Suppressor macrophage treated with lipopolysaccharide for 1 hour (primary cell): ENCODE measurements around the gene ADAMTS12.

Source experiments
- DNase-seq, 3 donors: peaks; one replicate each; pipeline ENCODE4 v3.0.0-alpha.2; 2020 to 2022

The ADAMTS12 gene

GRCh38 chr5:33509036-33509435 is 382.8 kb downstream of the ADAMTS12 start:
- no peak for DNase-seq

- no peak for DNase-seq
Observed at GRCh38 chr5:33507426-33507825, 384.4 kb downstream of the ADAMTS12 start.

GRCh38 chr5:33504570-33504969 is 387.2 kb downstream of the ADAMTS12 start:
- DNase-seq = no peak

GRCh38 chr5:33501899-33502298 is 389.9 kb downstream of the ADAMTS12 start:
- no peak for DNase-seq

- no peak for DNase-seq
Observed at GRCh38 chr5:33501260-33501659, 390.5 kb downstream of the ADAMTS12 start.

GRCh38 chr5:33494466-33494865 is 397.3 kb downstream of the ADAMTS12 start:
- no peak for DNase-seq

- DNase-seq = no peak
Observed at GRCh38 chr5:33491941-33492340, 399.8 kb downstream of the ADAMTS12 start.

GRCh38 chr5:33490071-33490665 is 401.6 kb downstream of the ADAMTS12 start:
- DNase-seq = no peak

GRCh38 chr5:33489481-33490067 is 402.2 kb downstream of the ADAMTS12 start:
- no peak for DNase-seq

GRCh38 chr5:33488558-33489355 is 403.0 kb downstream of the ADAMTS12 start:
- no peak for DNase-seq

GRCh38 chr5:33487236-33487635 is 404.6 kb downstream of the ADAMTS12 start:
- no peak for DNase-seq

- no peak for DNase-seq
Observed at GRCh38 chr5:33482335-33482734, 409.5 kb downstream of the ADAMTS12 start.

- no peak for DNase-seq
Observed at GRCh38 chr5:33480876-33481275, 410.9 kb downstream of the ADAMTS12 start.

- DNase-seq = no peak
Observed at GRCh38 chr5:33479311-33479710, 412.5 kb downstream of the ADAMTS12 start.

GRCh38 chr5:33477816-33478215 is 414.0 kb downstream of the ADAMTS12 start:
- DNase-seq = no peak

- no peak for DNase-seq
Observed at GRCh38 chr5:33476992-33477391, 414.8 kb downstream of the ADAMTS12 start.

- DNase-seq = no peak
Observed at GRCh38 chr5:33475706-33476105, 416.1 kb downstream of the ADAMTS12 start.

GRCh38 chr5:33474931-33475499 is 416.8 kb downstream of the ADAMTS12 start:
- no peak for DNase-seq

GRCh38 chr5:33474004-33474403 is 417.8 kb downstream of the ADAMTS12 start:
- DNase-seq = no peak
